Measurements from ENCODE around the gene PSME3. TPM values are rescaled to one million over a fixed set of nuclear protein-coding genes. Genes with fewer than 3 reads are reported as not detected.
"Not testable (repeated sequence)": the region's sequence is repeated elsewhere in the genome, so short reads cannot be mapped to it uniquely, and the experiment has no call there.

The PSME3 gene
- total and polyA plus RNA-seq, 12 donors, result 26.0 to 103 (median 70.3) TPM

- TF ChIP-seq CTCF (IDR thresholded peaks at IDR 0.05), result no peak
- no peaks in the 10 kb centered on the region for H3K27me3 ChIP-seq
- H3K4me3 ChIP-seq, result no peak overlapping the region
- no peak for DNase-seq
- H3K9me3 ChIP-seq, result peaks cover 0 to 15% (median 6%) of the 10 kb centered on the region in 11 donors
- intact Hi-C loops (cut with DNase I), result no loop called here
- H3K27ac ChIP-seq, result no peak overlapping the region
- no peaks in the 10 kb centered on the region for H3K4me1 ChIP-seq
- peaks cover 0 to 7% (median 0%) of the 10 kb centered on the region in 9 donors for H3K36me3 ChIP-seq
- no peak for ATAC-seq
- WGBS, 2 donors, result 93 to 94% methylated on average over 4 of the region's 4 CpGs
Observed at GRCh38 chr17:42871647-42872046, 38.5 kb downstream of the PSME3 start.

GRCh38 chr17:42872251-42872965 is 39.2 kb downstream of the PSME3 start:
- 94% methylated on average over 13 of the region's 13 CpGs for WGBS, 2 donors
- TF ChIP-seq CTCF (IDR thresholded peaks at IDR 0.05), result no peak
- peaks cover 0 to 7% (median 0%) of the 10 kb centered on the region in 9 donors for H3K36me3 ChIP-seq

DNA sequence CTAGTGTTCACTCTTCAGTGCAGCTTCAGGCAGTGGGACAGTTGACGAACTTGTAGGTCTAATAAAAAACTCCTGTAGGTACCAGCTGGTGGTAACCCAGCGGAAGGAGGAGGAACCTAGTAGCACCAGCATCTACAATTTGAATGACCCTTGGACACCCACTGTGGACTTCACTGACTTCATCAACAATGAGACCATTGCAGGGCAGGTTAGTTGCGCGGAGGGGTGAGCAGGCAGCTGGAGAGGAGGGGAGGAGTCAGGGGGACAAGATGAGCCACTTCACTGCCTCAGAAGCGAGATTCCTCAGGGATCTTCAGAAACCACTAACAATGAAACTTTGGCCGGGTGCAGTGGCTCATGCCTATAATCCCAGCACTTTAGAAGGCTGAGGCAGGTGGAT is 40.1 kb downstream of the PSME3 start:
- WGBS, 2 donors, result 84 to 87% methylated on average over 6 of the region's 6 CpGs
- no peak for TF ChIP-seq CTCF (IDR thresholded peaks at IDR 0.05)
- Histone ChIP-seq H3K27ac (no peak overlapping the region), H3K4me3 (no peak overlapping the region), H3K27me3 (peaks cover 0 to 9% (median 0%) of the 10 kb centered on the region in 7 donors), H3K4me1 (no peaks in the 10 kb centered on the region), H3K9me3 (peaks cover 0 to 15% (median 6%) of the 10 kb centered on the region in 11 donors), H3K36me3 (peaks cover 0 to 6% (median 0%) of the 10 kb centered on the region in 9 donors)
- no peak for ATAC-seq
- DNase-seq, result no peak
- intact Hi-C loops (cut with DNase I), result no loop called here

More at GRCh38 chr17:42872251-42872965, 39.2 kb downstream of the PSME3 start:
- Histone ChIP-seq H3K4me3 (no peak overlapping the region), H3K27me3 (peaks cover 0 to 2% (median 0%) of the 10 kb centered on the region in 7 donors), H3K9me3 (peaks cover 0 to 15% (median 6%) of the 10 kb centered on the region in 11 donors), H3K27ac (no peak overlapping the region), H3K4me1 (no peaks in the 10 kb centered on the region)
- intact Hi-C loops (cut with DNase I), result no loop called here
- DNase-seq (no peak), ATAC-seq (no peak)

- WGBS, 2 donors, result 73 to 77% methylated on average over 7 to 8 of the region's 12 CpGs
- H3K36me3 ChIP-seq; H3K4me1 ChIP-seq; DNase-seq; intact Hi-C loops (cut with DNase I); ATAC-seq; H3K27ac ChIP-seq; H3K4me3 ChIP-seq; H3K27me3 ChIP-seq: not testable (repeated sequence)
- H3K9me3 ChIP-seq, result peaks cover 0 to 15% (median 6%) of the 10 kb centered on the region in 11 donors
Observed at GRCh38 chr17:42873932-42874695, 40.9 kb downstream of the PSME3 start.
